Smooth muscle cell (in vitro differentiated cells): Measurements from ENCODE around the gene NEU4. TPM values are rescaled to one million over a fixed set of nuclear protein-coding genes. Genes with fewer than 3 reads are reported as not detected.

Source experiments
- DNase-seq: peaks from one replicate; lab custom pipeline; 2025; ENCODE audit not compliant: unreplicated experiment; lab: John Stamatoyannopoulos, UW
- H2AFZ ChIP-seq: fragments of 200-600 bp; sonication (generic); 2 replicates; pipeline ENCODE4 v1.6.0; 2016; ENCODE audit warnings: antibody characterized with exemption, low read depth, mild to moderate bottlenecking
- H3F3A ChIP-seq: fragments of 200-600 bp; sonication (generic); 2 replicates; pipeline ENCODE4 v1.6.0; 2017; ENCODE audit warnings: antibody characterized with exemption, low read depth
- H3K27ac ChIP-seq: fragments of 200-600 bp; sonication (generic); 2 replicates; pipeline ENCODE4 v1.5.1; 2016; ENCODE audit warnings: low read depth, mild to moderate bottlenecking
- H3K27me3 ChIP-seq: fragments of 200-600 bp; sonication (generic); 2 replicates; pipeline ENCODE4 v1.6.1; 2016; ENCODE audit warnings: low read depth, mild to moderate bottlenecking
- H3K36me3 ChIP-seq: fragments of 200-600 bp; sonication (generic); 2 replicates; pipeline ENCODE4 v1.5.1; 2016; ENCODE audit warnings: low read depth
- H3K4me1 ChIP-seq: fragments of 200-600 bp; sonication (generic); 2 replicates; pipeline ENCODE4 v1.5.1; 2016; ENCODE audit warnings: low read depth
- H3K4me2 ChIP-seq: fragments of 200-600 bp; sonication (generic); 2 replicates; pipeline ENCODE4 v1.6.0; 2016; ENCODE audit warnings: mild to moderate bottlenecking
- H3K4me3 ChIP-seq: fragments of 200-600 bp; sonication (generic); 2 replicates; pipeline ENCODE4 v1.5.1; 2016; ENCODE audit warnings: mild to moderate bottlenecking
- H3K79me2 ChIP-seq: fragments of 200-600 bp; sonication (generic); 2 replicates; pipeline ENCODE4 v1.6.0; 2016; ENCODE audit warnings: low read depth, mild to moderate bottlenecking
- H3K9ac ChIP-seq: fragments of 200-600 bp; sonication (generic); 2 replicates; pipeline ENCODE4 v1.6.0; 2016; ENCODE audit warnings: low read depth
- H3K9me3 ChIP-seq: fragments of 200-600 bp; sonication (generic); replicated peaks from 2 replicates; pipeline ENCODE4 v1.5.1; 2016; ENCODE audit warnings: low read depth
- H4K20me1 ChIP-seq: fragments of 200-600 bp; sonication (generic); 2 replicates; pipeline ENCODE4 v1.6.0; 2016; ENCODE audit warnings: low read depth
- CTCF ChIP-seq: fragments of 200-600 bp; sonication (generic); IDR thresholded peaks from 2 replicates; pipeline ENCODE4 v1.5.1; 2017; ENCODE audit warnings: borderline replicate concordance, mild to moderate bottlenecking, antibody characterized with exemption; ENCODE audit not compliant: insufficient read depth, poor library complexity, severe bottlenecking
- WGBS: methylation state at CpG from one replicate; pipeline ENCODE4 v1.1.7; 2016; ENCODE audit warnings: low lambda C conversion rate; 5-methylcytosine and 5-hydroxymethylcytosine counted together
- polyA plus RNA-seq: library from polyadenylated mRNA; unstranded; fragments of >200 nt; fragmentation: Nextera tagmentation; extraction: Ambion mirVana; gene quantifications from 2 replicates; pipeline ENCODE4 v1.2.1, GENCODE V29; 2016
- total RNA-seq: library from RNA; depleted of rRNA; stranded (reverse); fragments of >200 nt; gene quantifications from 2 replicates; pipeline ENCODE4 v1.2.3, GENCODE V29; 2014

The NEU4 gene
- total and polyA plus RNA-seq, 2 experiments from 2014 or later: 0.10 TPM; not detected in 1

GRCh38 chr2:241775223-241776177, 33.5 kb upstream of the NEU4 start:
- Histone ChIP-seq H3K9me3 (no peaks in the 10 kb centered on the region), H3F3A (no peaks in the 10 kb centered on the region), H3K79me2 (no peaks in the 10 kb centered on the region), H3K4me2 (peak overlapping the region; percentile 40), H3K36me3 (no peaks in the 10 kb centered on the region), H3K9ac (no peak overlapping the region), H2AFZ (no peak overlapping the region), H3K27ac (no peak overlapping the region), H3K4me3 (no peak overlapping the region), H3K4me1 (peaks cover 21% of the 10 kb centered on the region), H4K20me1 (no peaks in the 10 kb centered on the region), H3K27me3 (no peaks in the 10 kb centered on the region)
- no peak for TF ChIP-seq CTCF
- 87% methylated on average over 34 of the region's 34 CpGs for WGBS
- DNase-seq: no peak

GRCh38 chr2:241776336-241777169, 32.4 kb upstream of the NEU4 start, which contains the start of gene GAL3ST2:
Gene GAL3ST2, plus strand, starts transcription at chr2:241776822. Its CDS starts 134 bp downstream, at chr2:241776956.
- 87% methylated on average over 27 of the region's 27 CpGs for WGBS
- Histone ChIP-seq H3K27me3 (no peaks in the 10 kb centered on the region), H3K4me2 (no peak within 1 kb of the TSS), H3K79me2 (no peaks in the 10 kb centered on the region), H3K27ac (no peak within 1 kb of the TSS), H3K9me3 (peaks cover 9% of the 10 kb centered on the region), H3K36me3 (no peaks in the 10 kb centered on the region), H3K4me1 (peaks cover 13% of the 10 kb centered on the region), H2AFZ (no peak within 1 kb of the TSS), H3K9ac (no peak within 1 kb of the TSS), H3F3A (no peaks in the 10 kb centered on the region), H4K20me1 (no peaks in the 10 kb centered on the region), H3K4me3 (no peak within 1 kb of the TSS)
- TF ChIP-seq CTCF: no peak
- DNase-seq: no peak

- Histone ChIP-seq H3K79me2 (no peaks in the 10 kb centered on the region), H3F3A (no peaks in the 10 kb centered on the region), H3K4me3 (no peak overlapping the region), H3K4me1 (peaks cover 6% of the 10 kb centered on the region), H3K9me3 (peaks cover 9% of the 10 kb centered on the region), H4K20me1 (no peaks in the 10 kb centered on the region), H3K9ac (no peak overlapping the region), H3K27ac (no peak overlapping the region), H3K36me3 (no peaks in the 10 kb centered on the region), H3K4me2 (no peak overlapping the region), H3K27me3 (no peaks in the 10 kb centered on the region), H2AFZ (no peak overlapping the region)
- TF ChIP-seq CTCF: no peak
- no peak for DNase-seq
- WGBS: 91% methylated on average over 22 of the region's 22 CpGs
Measured at GRCh38 chr2:241777170-241777685, 31.8 kb upstream of the NEU4 start.
